GF-D8 (cell line): ENCODE measurements around the gene ZNF726.
"Not testable (repeated sequence)": the region's sequence is repeated elsewhere in the genome, so short reads cannot be mapped to it uniquely, and the experiment has no call there.

ENCODE experiments used
- DNase-seq: peaks from one replicate; lab custom pipeline; 2025; lab: John Stamatoyannopoulos, UW

The ZNF726 gene

GRCh38 chr19:23914402-23915286 lies at the start of gene ZNF726:
Gene ZNF726 (plus strand): TSS chr19:23914886. CDS start chr19:23914995, 109 bp downstream.
- peak; percentile 83 for DNase-seq

- DNase-seq = no peak
These were observed 46.8 kb upstream of the ZNF726 start for GRCh38 chr19:23867895-23868294.

GRCh38 chr19:23868630-23869029 lies 46.1 kb upstream of the ZNF726 start:
- no peak for DNase-seq

- DNase-seq = no peak
These were observed 42.3 kb upstream of the ZNF726 start for GRCh38 chr19:23872282-23872919.

DNA sequence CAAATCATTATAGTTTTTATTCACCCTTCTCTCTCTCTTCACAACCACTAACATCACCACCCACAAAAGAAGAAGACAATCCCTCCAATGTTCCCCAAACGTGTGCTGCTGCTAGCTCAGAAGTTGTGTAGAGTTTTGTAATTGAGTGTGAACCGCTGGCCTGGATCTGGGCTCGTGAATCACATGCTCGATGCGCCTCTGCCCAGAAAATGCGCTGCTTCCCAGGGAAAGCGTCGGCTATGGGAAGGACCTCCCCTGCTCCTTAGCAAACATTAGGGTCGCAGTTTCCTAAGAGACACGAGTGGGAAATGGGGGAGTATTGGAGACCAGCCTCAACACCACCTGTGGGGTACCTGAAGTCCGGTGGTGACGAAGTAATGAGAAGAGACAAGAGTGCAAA lies 38.4 kb upstream of the ZNF726 start:
- no peak for DNase-seq

DNA sequence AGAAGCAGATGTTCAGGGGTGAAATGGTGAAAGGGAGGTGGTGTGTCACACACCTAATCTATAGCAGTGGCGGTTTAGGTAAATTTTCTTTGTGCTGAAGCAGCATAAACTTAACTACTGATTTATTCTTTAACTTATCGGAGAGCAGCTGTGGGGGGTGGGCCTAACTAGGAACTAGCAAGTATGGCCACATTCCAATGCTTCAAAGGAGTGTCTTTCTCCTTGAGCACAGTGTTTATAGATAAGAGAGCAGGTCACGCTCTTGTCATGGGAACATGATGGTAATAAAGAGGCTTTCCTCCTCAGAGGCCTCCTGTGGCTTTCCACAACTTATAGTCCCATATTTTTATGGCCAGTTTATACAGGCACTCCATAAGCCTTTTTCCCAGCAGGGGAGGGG lies 37.9 kb upstream of the ZNF726 start:
- DNase-seq = not testable (repeated sequence)

GRCh38 chr19:23882493-23882892 lies 32.2 kb upstream of the ZNF726 start:
- DNase-seq = no peak

GRCh38 chr19:23884363-23884762 lies 30.3 kb upstream of the ZNF726 start:
- no peak for DNase-seq

DNA sequence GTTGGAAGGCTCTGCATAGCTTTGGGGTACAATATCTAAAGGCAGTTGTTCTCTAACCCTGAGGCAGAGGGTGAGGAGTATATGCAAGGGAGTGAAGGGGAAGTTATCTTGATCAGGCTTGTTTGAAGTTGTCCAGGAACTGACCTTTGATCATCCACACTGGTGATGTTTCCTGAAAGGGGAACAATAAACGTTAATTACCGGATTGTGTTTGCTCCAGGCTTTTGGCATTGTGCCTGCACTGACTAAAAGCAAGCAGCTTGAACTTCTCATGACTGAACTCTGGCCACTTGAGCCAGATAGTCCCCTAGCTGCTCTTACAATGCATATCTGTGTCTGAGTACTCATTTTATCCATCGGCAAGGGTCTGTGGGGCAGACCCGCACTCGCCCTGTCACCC lies 27.0 kb upstream of the ZNF726 start:
- DNase-seq = no peak

DNA sequence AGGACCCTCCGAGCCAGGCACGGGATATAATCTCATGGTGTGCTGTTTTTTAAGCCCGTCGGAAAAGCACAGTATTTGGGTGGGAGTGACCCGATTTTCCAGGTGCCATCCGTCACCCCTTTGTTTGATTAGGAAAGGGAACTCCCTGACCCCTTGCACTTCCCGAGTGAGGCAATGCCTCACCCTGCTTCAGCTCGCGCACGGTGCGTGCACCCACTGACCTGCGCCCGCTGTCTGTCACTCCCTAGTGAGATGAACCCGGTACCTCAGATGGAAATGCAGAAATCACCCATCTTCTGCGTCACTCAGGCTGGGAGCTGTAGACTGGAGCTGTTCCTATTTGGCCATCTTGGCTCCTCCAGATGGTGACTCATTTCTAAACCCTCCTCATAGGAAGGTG lies 18.6 kb upstream of the ZNF726 start:
- not testable (repeated sequence) for DNase-seq

DNA sequence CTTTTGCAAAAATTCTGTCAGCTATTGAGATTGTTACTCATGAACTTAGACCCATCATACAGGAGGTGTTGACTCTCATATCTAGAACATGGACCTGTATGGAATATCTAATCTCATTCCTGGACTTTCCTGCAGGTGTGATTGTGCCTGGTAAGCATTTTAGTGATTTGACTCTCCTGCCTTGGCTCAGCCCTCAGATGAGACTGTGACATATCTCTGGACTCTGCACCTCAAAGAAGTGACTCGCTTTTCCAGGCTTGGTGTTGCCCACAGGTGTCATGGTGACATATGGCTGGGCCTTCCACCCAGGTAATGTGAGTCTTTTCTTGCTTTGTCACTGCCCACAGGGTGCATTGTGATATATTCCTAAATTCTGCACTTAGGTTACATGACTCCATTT lies 17.8 kb upstream of the ZNF726 start:
- no peak for DNase-seq

DNA sequence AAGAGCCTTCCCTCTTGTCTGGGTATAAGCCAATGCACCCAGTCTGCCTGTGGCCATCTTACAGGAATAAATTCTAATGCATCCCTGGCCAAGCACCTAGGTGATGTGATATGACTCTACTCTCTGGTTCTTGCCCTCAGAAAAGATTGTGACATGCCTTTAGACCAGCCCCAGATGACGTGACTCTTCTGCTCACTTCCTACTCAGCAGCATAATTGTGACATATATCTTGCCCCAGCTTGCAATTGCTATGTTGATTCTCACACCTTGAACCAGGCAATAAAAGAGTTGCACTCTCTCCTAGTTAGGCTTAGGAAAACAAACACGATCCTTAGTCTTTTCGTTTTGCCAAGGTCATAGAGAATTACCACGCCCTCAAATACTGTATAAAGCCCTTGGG lies 13.3 kb upstream of the ZNF726 start:
- no peak for DNase-seq

- DNase-seq = no peak
These were observed 10.3 kb upstream of the ZNF726 start for GRCh38 chr19:23904406-23904805.

DNA sequence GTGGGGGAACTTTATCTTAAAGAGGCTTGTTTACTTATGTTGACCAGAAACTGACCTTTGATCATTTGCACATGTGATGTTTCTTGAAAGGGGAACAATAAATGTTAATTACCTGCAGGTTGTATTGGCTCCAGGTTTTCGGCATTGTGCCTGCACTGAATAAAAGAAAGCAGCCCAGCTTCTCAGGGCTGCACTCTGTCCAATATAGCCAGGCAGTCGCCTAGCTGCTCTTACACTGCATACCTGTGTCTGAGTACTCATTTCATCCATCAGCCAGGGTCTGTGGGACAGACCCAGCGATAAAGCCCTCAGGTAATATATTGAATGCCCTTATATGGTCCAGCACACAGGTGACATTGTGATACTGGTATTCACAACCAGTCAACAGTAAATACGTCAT lies 8.9 kb upstream of the ZNF726 start:
- no peak for DNase-seq

- no peak for DNase-seq
These were observed 7.9 kb upstream of the ZNF726 start for GRCh38 chr19:23906835-23907234.

DNA sequence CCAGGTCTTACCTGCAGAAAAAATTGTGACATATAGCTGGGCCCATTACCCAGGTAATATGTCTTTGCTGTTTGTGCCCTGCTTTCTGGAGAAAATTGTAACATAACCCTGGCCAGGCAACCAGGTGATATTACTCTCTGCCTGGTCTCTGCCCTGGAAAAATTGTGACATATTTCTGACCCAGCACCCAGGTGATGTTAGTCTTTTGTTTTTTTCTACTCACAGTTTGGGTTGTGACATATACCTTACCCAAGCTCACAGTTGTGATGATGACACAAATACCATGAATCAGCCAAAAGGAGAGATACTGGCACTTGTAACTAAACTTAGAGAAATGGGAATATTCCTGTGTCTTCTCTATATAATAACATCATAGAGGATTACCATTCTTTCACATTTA lies 6.5 kb upstream of the ZNF726 start:
- no peak for DNase-seq

DNA sequence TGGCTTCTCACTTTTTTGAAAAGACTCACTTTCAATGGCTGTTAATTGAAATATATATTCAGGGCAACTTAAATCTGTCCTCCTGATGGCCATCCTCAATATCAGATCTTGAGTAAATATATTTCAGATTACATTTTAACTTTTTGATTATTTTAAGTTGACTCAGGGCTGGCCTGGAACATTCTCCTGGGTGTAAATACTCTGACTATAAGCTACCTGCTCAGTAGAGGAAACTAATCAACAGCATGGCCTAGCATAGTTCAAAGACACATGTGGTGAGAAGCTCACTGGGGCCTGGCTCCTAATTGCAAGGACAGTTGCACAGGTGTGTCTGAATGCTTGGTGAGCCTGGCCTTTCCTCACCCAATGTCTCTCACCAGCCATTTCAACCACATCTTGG lies 5.5 kb upstream of the ZNF726 start:
- DNase-seq = no peak

DNA sequence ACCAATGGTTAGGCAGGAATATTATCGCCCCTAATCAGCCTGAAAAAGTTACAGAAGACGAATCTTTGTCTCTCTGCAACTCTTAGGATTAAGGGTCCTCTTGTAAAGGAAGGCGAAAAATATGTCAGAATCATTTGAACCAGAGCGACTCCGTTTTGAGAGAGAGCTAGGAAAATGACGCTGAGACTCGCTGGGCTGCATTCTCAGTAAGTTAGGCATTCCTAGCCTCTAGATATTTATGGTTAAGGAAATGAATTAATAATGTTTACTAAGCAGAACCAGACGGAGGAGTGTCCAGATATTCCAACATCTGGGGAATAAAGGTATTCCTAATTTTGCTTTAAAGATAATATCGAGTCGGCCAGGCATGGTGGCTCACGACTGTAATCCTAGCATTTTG lies 755 bp upstream of the ZNF726 start:
- DNase-seq = no peak

GRCh38 chr19:23916991-23917390 lies 2.3 kb downstream of the ZNF726 start:
- no peak for DNase-seq

DNA sequence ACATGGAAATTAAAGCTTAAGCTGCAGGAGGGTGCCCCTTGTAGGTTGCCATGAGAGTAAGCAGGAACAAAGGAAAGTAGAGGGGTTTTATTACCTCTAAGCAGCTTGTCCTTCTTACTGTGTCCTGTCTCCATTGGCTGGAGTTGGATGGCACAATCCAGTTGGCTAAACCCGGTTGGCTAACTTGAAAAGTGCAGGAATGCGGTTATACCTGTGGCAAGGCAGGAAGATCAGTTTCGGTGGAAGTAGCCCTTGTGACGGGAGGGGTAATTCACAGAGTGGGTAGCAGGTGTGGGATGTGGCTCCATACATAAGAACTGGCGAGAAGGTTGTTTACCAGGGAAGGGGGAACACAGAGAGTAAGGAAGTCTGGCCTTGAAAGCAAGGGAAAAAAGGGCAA lies 3.2 kb downstream of the ZNF726 start:
- no peak for DNase-seq

GRCh38 chr19:23925285-23925684 lies 10.6 kb downstream of the ZNF726 start:
- no peak for DNase-seq

- no peak for DNase-seq
These were observed 18.2 kb downstream of the ZNF726 start for GRCh38 chr19:23932878-23933277.

- DNase-seq = not testable (repeated sequence)
These were observed 22.3 kb downstream of the ZNF726 start for GRCh38 chr19:23937031-23937430.

GRCh38 chr19:23943411-23943810 lies 28.7 kb downstream of the ZNF726 start:
- no peak for DNase-seq
